HEK293 (cell line): ENCODE data around the gene EGR2.

Experiments
- CTCF ChIA-PET: fragments of 350-600 bp; formaldehyde crosslinking; extraction: SDS; loops from one replicate; lab custom pipeline; 2021; ENCODE audit warnings: antibody characterized with exemption; lab: Yijun Ruan, JAX
- POLR2A ChIA-PET: fragments of 300-600 bp; formaldehyde crosslinking; extraction: SDS; loops from one replicate; lab custom pipeline; 2020; ENCODE audit warnings: antibody characterized with exemption, inconsistent platforms; lab: Yijun Ruan, JAX
- H3K27ac ChIP-seq: fragments of 200-500 bp; sonication (Bioruptor generic); 2 replicates; pipeline ENCODE4 v1.5.1; 2014; ENCODE audit warnings: low read depth, low read length, control low read depth, inconsistent platforms; ENCODE audit errors: extremely low read depth
- H3K36me3 ChIP-seq, 2 experiments: fragments of 200-500 bp in 1 of 2; sonication (Bioruptor generic) in 1 of 2; 1 replicate in 1 of 2; 2 replicates in 1 of 2; pipeline ENCODE4 v1.5.1; 2014 to 2017; ENCODE audit warnings: inconsistent platforms in 2 of 2, low read length in 2 of 2; ENCODE audit not compliant: control insufficient read depth in 2 of 2, insufficient read depth in 1 of 2
- H3K4me1 ChIP-seq: fragments of 200-500 bp; sonication (Bioruptor generic); 2 replicates; pipeline ENCODE4 v1.5.1; 2014; ENCODE audit warnings: mild to moderate bottlenecking, low read length, inconsistent platforms; ENCODE audit not compliant: control insufficient read depth, insufficient read depth
- H3K4me3 ChIP-seq: 2 replicates; pipeline ENCODE4 v1.5.1; 2011; ENCODE audit warnings: low read depth, mild to moderate bottlenecking, control low read depth, low read length, moderate library complexity
- H3K9me3 ChIP-seq: fragments of 200-500 bp; sonication (Bioruptor generic); 2 replicates; pipeline ENCODE4 v1.5.1; 2014; ENCODE audit warnings: low read depth, low read length, inconsistent platforms; ENCODE audit not compliant: control insufficient read depth, insufficient read depth
- EGR2 ChIP-seq: fragments of 450-650 bp; formaldehyde crosslinking; IDR thresholded peaks from 2 replicates; pipeline ENCODE4 v1.5.1; 2016; ENCODE audit warnings: low read depth, missing biosample characterization, missing genetic modification characterization
- GFI1B ChIP-seq: fragments of 450-650 bp; formaldehyde crosslinking; IDR thresholded peaks from 2 replicates; pipeline ENCODE4 v1.5.1; 2016; ENCODE audit warnings: missing biosample characterization, missing genetic modification characterization
- HOXD13 ChIP-seq: sonication (generic); formaldehyde crosslinking; IDR thresholded peaks from 2 replicates; pipeline ENCODE4 v1.8.0; 2022; ENCODE audit warnings: missing genetic modification reagents, borderline replicate concordance
- SP2 ChIP-seq: fragments of 450-650 bp; formaldehyde crosslinking; IDR thresholded peaks from 2 replicates; pipeline ENCODE4 v1.5.1; 2016; ENCODE audit warnings: missing biosample characterization, missing genetic modification characterization
- ZFHX2 ChIP-seq: fragments of 450-650 bp; formaldehyde crosslinking; conservative IDR thresholded peaks from 2 replicates; pipeline ENCODE4 v1.5.1; 2016; ENCODE audit warnings: missing biosample characterization, missing genetic modification characterization
- ZNF2 ChIP-seq: fragments of 450-650 bp; formaldehyde crosslinking; IDR thresholded peaks from 2 replicates; pipeline ENCODE4 v1.5.1; 2016; ENCODE audit warnings: missing biosample characterization, missing genetic modification characterization
- ZNF274 ChIP-seq, 2 experiments: fragments of 200-500 bp in 1 of 2; fragments of 450-650 bp in 1 of 2; sonication (Bioruptor generic) in 1 of 2; formaldehyde crosslinking in 1 of 2; IDR thresholded peaks; 2 replicates each; pipeline versions ENCODE4 v1.5.1 to v1.6.1; 2014 to 2016; ENCODE audit warnings: borderline replicate concordance in 1 of 2, inconsistent platforms in 1 of 2, low read length in 1 of 2, missing biosample characterization in 1 of 2, missing genetic modification characterization in 1 of 2
- ZNF600 ChIP-seq: fragments of 450-650 bp; formaldehyde crosslinking; IDR thresholded peaks from 2 replicates; pipeline ENCODE4 v1.5.1; 2016; ENCODE audit warnings: missing biosample characterization, missing genetic modification characterization
- ZNF623 ChIP-seq: fragments of 450-650 bp; formaldehyde crosslinking; IDR thresholded peaks from 2 replicates; pipeline ENCODE4 v1.5.1; 2016; ENCODE audit warnings: missing biosample characterization, missing genetic modification characterization
- TF ChIP-seq, protein P1 (sequence below): fragments of 450-650 bp; formaldehyde crosslinking; IDR thresholded peaks from 2 replicates; pipeline ENCODE4 v1.5.1; 2016; ENCODE audit warnings: missing biosample characterization, missing genetic modification characterization
- TF ChIP-seq, protein P2 (sequence below): fragments of 450-650 bp; IDR thresholded peaks from 2 replicates; pipeline ENCODE4 v1.5.1; 2018; ENCODE audit warnings: missing biosample characterization, mild to moderate bottlenecking, missing genetic modification characterization
- TF ChIP-seq, protein P3 (sequence below): fragments of 450-650 bp; formaldehyde crosslinking; IDR thresholded peaks from 2 replicates; pipeline ENCODE4 v1.5.1; 2016; ENCODE audit warnings: missing biosample characterization, missing genetic modification characterization
- TF ChIP-seq, protein P4 (sequence below): fragments of 450-650 bp; formaldehyde crosslinking; IDR thresholded peaks from 2 replicates; pipeline ENCODE4 v1.5.1; 2016; ENCODE audit warnings: missing biosample characterization, missing genetic modification characterization
- TF ChIP-seq, protein P5 (sequence below): fragments of 450-650 bp; formaldehyde crosslinking; IDR thresholded peaks from 2 replicates; pipeline ENCODE4 v1.5.1; 2017; ENCODE audit warnings: missing biosample characterization, mild to moderate bottlenecking, missing genetic modification characterization, moderate library complexity
- TF ChIP-seq, protein P6 (sequence below): fragments of 450-650 bp; formaldehyde crosslinking; IDR thresholded peaks from 2 replicates; pipeline ENCODE4 v1.5.1; 2016; ENCODE audit warnings: missing biosample characterization, missing genetic modification characterization

The EGR2 gene

DNA sequence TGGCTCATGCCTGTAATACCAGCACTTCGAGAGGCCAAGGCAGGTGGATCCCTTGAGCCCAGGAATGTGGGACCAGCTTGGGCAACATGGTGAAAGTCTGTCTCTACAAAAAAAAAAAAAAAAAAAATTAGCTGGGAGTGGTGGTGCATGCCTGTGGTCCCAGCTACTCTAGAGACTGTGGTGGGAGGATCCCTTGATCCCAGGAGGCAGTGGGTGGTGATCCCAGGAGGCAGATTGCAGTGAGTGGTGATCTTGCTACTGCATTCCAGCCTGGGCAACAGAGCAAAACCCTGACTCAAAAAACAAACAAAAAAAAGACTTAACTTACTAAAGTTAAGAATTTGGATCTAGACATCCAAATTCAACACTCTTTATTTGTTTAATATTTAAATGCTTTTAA, 21.9 kb downstream of the EGR2 start:
- H3K4me1 ChIP-seq = no peaks in the 10 kb centered on the region
- ChIA-PET POLR2A (no interaction called here), CTCF (no interaction called here)
- no peaks in the 10 kb centered on the region for H3K36me3 ChIP-seq
- H3K9me3 ChIP-seq = no peaks in the 10 kb centered on the region
- H3K4me3 ChIP-seq = no peak overlapping the region
- TF ChIP-seq ZNF2 (tag by site-specific recombination) (no peak), ZNF623 (tag by site-specific recombination) (no peak), GFI1B (no peak), ZFHX2 (tag by site-specific recombination) (peak; percentile 40; the same call in 1 of the 2 replicates), EGR2 (tag by site-specific recombination) (peak; percentile 60), SP2 (tag by site-specific recombination) (no peak)
- TF ChIP-seq, protein P1, sequence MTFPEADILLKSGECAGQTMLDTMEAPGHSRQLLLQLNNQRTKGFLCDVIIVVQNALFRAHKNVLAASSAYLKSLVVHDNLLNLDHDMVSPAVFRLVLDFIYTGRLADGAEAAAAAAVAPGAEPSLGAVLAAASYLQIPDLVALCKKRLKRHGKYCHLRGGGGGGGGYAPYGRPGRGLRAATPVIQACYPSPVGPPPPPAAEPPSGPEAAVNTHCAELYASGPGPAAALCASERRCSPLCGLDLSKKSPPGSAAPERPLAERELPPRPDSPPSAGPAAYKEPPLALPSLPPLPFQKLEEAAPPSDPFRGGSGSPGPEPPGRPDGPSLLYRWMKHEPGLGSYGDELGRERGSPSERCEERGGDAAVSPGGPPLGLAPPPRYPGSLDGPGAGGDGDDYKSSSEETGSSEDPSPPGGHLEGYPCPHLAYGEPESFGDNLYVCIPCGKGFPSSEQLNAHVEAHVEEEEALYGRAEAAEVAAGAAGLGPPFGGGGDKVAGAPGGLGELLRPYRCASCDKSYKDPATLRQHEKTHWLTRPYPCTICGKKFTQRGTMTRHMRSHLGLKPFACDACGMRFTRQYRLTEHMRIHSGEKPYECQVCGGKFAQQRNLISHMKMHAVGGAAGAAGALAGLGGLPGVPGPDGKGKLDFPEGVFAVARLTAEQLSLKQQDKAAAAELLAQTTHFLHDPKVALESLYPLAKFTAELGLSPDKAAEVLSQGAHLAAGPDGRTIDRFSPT (tag by site-specific recombination) = no peak
- TF ChIP-seq, protein P2, sequence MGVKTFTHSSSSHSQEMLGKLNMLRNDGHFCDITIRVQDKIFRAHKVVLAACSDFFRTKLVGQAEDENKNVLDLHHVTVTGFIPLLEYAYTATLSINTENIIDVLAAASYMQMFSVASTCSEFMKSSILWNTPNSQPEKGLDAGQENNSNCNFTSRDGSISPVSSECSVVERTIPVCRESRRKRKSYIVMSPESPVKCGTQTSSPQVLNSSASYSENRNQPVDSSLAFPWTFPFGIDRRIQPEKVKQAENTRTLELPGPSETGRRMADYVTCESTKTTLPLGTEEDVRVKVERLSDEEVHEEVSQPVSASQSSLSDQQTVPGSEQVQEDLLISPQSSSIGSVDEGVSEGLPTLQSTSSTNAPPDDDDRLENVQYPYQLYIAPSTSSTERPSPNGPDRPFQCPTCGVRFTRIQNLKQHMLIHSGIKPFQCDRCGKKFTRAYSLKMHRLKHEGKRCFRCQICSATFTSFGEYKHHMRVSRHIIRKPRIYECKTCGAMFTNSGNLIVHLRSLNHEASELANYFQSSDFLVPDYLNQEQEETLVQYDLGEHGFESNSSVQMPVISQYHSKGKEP (tag by site-specific recombination) = no peak
- TF ChIP-seq, protein P3, sequence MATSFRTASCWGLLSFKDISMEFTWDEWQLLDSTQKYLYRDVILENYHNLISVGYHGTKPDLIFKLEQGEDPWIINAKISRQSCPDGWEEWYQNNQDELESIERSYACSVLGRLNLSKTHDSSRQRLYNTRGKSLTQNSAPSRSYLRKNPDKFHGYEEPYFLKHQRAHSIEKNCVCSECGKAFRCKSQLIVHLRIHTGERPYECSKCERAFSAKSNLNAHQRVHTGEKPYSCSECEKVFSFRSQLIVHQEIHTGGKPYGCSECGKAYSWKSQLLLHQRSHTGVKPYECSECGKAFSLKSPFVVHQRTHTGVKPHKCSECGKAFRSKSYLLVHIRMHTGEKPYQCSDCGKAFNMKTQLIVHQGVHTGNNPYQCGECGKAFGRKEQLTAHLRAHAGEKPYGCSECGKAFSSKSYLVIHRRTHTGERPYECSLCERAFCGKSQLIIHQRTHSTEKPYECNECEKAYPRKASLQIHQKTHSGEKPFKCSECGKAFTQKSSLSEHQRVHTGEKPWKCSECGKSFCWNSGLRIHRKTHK = no peak
- no peak overlapping the region for H3K27ac ChIP-seq

DNA sequence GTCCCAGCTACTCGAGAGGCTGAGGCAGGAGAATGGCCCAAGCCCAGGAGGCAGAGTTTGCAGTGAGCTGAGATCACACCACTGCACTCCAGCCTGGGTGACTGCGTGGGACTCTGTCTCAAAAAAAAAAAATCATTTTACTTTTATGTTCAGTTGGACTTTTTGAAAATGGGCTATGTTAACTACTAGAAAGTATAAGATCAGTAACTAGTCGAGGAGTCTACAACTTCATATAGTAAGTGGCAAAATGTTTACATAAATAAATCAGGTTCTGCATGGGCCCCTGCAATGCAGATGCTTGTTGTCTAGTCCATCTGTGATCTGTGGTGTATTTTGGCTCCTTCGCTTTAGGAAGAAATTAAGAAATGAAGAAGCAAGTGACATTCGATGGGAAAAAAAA, 23.9 kb downstream of the EGR2 start:
- Histone ChIP-seq H3K4me3 (no peak overlapping the region), H3K36me3 (no peaks in the 10 kb centered on the region), H3K4me1 (no peaks in the 10 kb centered on the region)
- POLR2A ChIA-PET = no interaction called here
- TF ChIP-seq ZNF274 (IDR thresholded peaks at IDR 0.05; ENCODE audit: low read length) (no peak), ZNF274 (tag by site-specific recombination; IDR thresholded peaks at IDR 0.05; ENCODE audit: borderline replicate concordance) (no peak), ZNF600 (no peak), HOXD13 (CRISPR knock-in tag) (no peak)
- TF ChIP-seq, protein P4, sequence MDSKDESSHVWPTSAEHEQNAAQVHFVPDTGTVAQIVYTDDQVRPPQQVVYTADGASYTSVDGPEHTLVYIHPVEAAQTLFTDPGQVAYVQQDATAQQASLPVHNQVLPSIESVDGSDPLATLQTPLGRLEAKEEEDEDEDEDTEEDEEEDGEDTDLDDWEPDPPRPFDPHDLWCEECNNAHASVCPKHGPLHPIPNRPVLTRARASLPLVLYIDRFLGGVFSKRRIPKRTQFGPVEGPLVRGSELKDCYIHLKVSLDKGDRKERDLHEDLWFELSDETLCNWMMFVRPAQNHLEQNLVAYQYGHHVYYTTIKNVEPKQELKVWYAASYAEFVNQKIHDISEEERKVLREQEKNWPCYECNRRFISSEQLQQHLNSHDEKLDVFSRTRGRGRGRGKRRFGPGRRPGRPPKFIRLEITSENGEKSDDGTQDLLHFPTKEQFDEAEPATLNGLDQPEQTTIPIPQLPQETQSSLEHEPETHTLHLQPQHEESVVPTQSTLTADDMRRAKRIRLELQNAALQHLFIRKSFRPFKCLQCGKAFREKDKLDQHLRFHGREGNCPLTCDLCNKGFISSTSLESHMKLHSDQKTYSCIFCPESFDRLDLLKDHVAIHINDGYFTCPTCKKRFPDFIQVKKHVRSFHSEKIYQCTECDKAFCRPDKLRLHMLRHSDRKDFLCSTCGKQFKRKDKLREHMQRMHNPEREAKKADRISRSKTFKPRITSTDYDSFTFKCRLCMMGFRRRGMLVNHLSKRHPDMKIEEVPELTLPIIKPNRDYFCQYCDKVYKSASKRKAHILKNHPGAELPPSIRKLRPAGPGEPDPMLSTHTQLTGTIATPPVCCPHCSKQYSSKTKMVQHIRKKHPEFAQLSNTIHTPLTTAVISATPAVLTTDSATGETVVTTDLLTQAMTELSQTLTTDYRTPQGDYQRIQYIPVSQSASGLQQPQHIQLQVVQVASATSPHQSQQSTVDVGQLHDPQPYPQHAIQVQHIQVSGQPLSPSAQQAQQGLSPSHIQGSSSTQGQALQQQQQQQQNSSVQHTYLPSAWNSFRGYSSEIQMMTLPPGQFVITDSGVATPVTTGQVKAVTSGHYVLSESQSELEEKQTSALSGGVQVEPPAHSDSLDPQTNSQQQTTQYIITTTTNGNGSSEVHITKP (tag by site-specific recombination) = peak; percentile 93
- TF ChIP-seq, protein P5, sequence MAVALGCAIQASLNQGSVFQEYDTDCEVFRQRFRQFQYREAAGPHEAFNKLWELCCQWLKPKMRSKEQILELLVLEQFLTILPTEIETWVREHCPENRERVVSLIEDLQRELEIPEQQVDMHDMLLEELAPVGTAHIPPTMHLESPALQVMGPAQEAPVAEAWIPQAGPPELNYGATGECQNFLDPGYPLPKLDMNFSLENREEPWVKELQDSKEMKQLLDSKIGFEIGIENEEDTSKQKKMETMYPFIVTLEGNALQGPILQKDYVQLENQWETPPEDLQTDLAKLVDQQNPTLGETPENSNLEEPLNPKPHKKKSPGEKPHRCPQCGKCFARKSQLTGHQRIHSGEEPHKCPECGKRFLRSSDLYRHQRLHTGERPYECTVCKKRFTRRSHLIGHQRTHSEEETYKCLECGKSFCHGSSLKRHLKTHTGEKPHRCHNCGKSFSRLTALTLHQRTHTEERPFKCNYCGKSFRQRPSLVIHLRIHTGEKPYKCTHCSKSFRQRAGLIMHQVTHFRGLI (tag by site-specific recombination) = no peak
- TF ChIP-seq, protein P6, sequence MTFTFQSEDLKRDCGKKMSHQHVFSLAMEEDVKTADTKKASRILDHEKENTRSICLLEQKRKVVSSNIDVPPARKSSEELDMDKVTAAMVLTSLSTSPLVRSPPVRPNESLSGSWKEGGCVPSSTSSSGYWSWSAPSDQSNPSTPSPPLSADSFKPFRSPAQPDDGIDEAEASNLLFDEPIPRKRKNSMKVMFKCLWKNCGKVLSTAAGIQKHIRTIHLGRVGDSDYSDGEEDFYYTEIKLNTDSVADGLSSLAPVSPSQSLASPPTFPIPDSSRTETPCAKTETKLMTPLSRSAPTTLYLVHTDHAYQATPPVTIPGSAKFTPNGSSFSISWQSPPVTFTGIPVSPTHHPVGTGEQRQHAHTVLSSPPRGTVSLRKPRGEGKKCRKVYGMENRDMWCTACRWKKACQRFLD (tag by site-specific recombination) = no peak
- TF ChIP-seq, all 188 proteins: peak for 1
- CTCF ChIA-PET = no interaction called here
- no peaks in the 10 kb centered on the region for H3K9me3 ChIP-seq
- H3K27ac ChIP-seq = no peak overlapping the region
